Astrocyte of the spinal cord (primary cell): Measurements from ENCODE around the gene ADGRV1.

ENCODE experiments used
- DNase-seq: peaks from one replicate; pipeline ENCODE4 v3.0.0; 2011; ENCODE audit warnings: low read depth, low spot score
- H3K4me3 ChIP-seq: 2 replicates; pipeline ENCODE4 v1.5.1; 2011; ENCODE audit warnings: low read depth, mild to moderate bottlenecking, low read length, moderate library complexity
- in situ Hi-C: cut with HindIII; loops from 2 replicates; pipeline ENCODE4 v1.10.0; 2017; ENCODE audit warnings: low sequenced_read_pairs
- TF ChIP-seq, protein P1 (sequence below): IDR thresholded peaks from 2 replicates; pipeline ENCODE4 v1.5.1; 2012; ENCODE audit warnings: low read depth, mild to moderate bottlenecking, low read length, inconsistent platforms

ADGRV1 gene

DNA sequence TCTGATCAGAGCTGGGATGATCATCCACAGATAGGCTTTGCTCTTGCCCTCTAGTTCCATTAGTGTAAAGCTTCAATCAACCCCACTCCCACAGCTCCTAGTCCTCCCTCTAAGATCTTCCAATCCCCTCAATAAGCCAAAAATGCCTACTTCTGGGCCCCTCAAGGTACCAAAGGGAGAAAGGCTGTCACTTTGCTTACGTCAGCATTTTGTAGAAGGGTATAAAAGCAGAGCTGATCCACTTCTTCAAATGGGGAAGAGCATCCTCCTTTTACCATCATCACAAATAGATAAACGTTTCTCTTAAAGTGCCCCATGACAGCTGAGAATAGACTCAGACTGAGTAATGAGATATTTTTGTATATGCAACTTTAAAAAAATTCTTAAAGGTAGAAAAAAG lies 13.1 kb upstream of the ADGRV1 start:
- TF ChIP-seq, protein P1, sequence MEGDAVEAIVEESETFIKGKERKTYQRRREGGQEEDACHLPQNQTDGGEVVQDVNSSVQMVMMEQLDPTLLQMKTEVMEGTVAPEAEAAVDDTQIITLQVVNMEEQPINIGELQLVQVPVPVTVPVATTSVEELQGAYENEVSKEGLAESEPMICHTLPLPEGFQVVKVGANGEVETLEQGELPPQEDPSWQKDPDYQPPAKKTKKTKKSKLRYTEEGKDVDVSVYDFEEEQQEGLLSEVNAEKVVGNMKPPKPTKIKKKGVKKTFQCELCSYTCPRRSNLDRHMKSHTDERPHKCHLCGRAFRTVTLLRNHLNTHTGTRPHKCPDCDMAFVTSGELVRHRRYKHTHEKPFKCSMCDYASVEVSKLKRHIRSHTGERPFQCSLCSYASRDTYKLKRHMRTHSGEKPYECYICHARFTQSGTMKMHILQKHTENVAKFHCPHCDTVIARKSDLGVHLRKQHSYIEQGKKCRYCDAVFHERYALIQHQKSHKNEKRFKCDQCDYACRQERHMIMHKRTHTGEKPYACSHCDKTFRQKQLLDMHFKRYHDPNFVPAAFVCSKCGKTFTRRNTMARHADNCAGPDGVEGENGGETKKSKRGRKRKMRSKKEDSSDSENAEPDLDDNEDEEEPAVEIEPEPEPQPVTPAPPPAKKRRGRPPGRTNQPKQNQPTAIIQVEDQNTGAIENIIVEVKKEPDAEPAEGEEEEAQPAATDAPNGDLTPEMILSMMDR, result no peak
- no peak overlapping the region for H3K4me3 ChIP-seq
- in situ Hi-C loops, result no loop called here
- DNase-seq, result no peak

DNA sequence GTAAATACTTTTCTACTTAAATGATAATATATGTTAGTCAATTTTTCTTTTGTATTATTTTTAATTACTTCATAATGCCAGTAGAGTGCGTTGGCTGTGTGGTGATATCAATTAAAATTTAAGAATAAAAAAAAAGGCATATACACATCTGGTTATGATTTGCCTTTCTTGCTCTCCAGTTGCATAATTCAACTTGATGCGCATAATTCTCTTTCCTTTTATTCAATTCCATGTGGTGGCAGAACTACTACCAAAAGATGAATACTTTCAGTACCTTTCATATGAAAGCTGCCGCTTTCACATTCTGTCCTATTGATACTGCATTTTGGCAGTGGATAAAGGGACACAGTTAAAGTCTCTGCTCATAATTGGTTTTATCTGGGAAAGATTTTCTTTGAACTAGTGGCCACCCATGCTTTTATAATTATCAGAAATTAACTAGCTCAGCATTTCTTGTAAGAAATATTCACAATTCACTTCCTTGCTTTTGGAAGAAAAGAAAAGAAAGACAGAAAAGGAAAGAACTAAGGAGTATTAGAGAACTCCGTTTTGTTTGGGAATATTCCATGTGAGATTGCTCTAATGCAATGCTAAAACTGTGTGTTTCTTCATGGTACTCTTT lies 12.3 kb upstream of the ADGRV1 start:
- TF ChIP-seq, protein P1, result no peak
- no peak for DNase-seq
- no peak overlapping the region for H3K4me3 ChIP-seq
- in situ Hi-C loops, result no loop called here

DNA sequence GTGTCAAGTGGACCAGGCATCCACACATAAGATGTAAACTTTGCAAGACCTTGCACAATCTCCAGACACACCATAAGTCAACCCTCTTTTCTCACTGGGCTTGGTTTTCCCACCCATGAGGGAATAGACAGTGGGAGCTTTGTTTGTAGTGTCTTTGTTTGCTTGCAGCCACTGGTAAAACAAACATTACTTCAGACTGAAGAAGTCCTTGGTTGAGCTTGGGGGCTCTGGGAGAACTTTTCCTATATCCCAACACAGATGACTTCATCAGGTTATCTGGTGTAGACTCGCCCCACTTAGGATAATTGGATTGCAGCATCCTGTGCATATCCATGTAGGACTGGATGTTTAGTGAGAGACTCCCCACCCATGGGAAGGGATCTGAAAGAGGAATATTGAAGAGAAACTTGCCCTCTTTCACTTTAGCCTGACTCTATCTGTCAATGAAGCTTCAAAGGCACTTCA lies 11.5 kb upstream of the ADGRV1 start:
- no peak for DNase-seq
- TF ChIP-seq, protein P1, result no peak
- H3K4me3 ChIP-seq, result no peak overlapping the region
- in situ Hi-C loops, result no loop called here

DNA sequence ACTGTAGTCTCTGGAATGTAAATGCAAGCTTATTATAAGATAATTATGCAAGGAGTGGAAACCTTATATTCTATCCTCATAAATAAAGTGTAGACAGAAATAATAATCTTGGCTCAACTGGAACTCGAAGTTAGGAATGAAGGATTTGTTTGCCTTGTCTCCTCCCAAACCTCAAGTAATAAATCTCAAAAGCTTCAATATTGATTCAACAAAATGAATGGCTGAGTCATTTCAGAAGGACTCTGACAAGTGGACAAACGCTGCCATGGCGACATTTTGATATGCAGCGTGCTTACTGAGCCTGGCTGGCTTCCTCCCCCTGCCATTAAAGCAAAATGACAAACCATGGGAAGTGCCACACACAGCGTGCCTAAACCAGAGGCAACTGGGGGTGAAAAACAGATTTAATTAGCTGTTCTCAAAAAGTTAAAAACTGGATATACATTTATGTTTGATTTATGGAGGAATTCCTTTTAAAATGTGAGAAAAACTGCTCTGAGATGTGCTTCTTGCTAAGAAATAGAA lies 10.5 kb upstream of the ADGRV1 start:
- in situ Hi-C loops, result no loop called here
- DNase-seq, result no peak
- TF ChIP-seq, protein P1, result no peak
- H3K4me3 ChIP-seq, result no peak overlapping the region

DNA sequence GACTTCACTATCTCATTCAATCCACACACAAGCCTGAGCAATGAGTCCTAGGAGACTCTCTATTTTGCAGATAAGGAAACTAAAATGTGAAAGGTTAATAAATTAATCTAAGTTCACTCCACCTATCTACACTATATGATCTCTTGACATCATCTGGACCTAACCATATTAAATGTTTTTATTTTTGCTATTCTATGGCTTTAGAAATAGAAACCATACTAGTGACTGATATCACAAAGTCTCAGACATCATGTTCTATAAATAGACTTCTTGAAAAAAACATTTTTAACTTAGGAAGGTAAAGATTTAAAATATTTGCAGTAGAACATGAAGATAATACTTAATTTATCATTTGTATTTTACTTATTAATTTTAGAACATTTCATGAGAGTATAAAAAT lies 9.4 kb upstream of the ADGRV1 start:
- in situ Hi-C loops, result no loop called here
- no peak for DNase-seq
- H3K4me3 ChIP-seq, result no peak overlapping the region
- TF ChIP-seq, protein P1, result no peak

DNA sequence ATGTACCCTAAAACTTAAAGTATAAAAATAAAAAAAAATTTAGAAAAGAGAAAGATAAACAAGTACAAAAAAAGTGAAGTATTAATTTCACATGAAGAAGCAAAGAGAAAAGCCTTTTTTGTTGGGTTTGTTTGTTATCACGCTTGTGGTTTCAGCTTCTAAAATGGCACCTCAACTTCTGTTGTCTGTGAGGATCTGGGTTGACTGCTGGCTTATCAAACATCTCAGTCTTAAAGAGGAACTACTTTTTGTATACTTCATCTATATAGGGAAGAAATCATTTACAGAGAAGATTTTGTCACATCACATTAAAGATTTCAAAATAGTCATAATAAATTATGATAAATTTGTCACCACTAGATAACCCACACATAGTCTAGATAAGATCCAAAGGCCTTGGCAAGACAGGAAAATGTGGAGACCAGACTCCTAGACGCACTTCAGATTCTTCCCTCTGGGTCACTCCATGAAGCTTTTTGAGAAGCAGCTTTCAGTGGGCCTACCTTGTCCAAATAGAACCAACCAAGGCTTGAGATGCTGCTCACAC lies 8.8 kb upstream of the ADGRV1 start:
- H3K4me3 ChIP-seq, result no peak overlapping the region
- TF ChIP-seq, protein P1, result no peak
- in situ Hi-C loops, result no loop called here
- no peak for DNase-seq
